Stimulated activated CD4-positive, alpha-beta T cell treated with anti-CD3 and anti-CD28 coated beads, Interleukin-2, amount 100 ng/mL, for 4 hours (primary cell): Measurements from ENCODE around the gene CTSH.
"Not testable (repeated sequence)": the region's sequence is repeated elsewhere in the genome, so short reads cannot be mapped to it uniquely, and the experiment has no call there.

Experiments used
- DNase-seq: peaks from one replicate; pipeline ENCODE4 v3.0.0-alpha.2; 2020; ENCODE audit warnings: low read depth

Gene CTSH

GRCh38 chr15:78880813-78881212 is 64.0 kb downstream of the CTSH start:
- no peak for DNase-seq

GRCh38 chr15:78880242-78880533 is 64.7 kb downstream of the CTSH start:
- no peak for DNase-seq

GRCh38 chr15:78879517-78880241 is 65.2 kb downstream of the CTSH start:
- no peak for DNase-seq

- DNase-seq, result no peak
These were observed 66.5 kb downstream of the CTSH start for GRCh38 chr15:78878356-78878755.

GRCh38 chr15:78876954-78877353 is 67.9 kb downstream of the CTSH start:
- not testable (repeated sequence) for DNase-seq

GRCh38 chr15:78875107-78875914 is 69.5 kb downstream of the CTSH start:
- no peak for DNase-seq

- no peak for DNase-seq
These were observed 70.8 kb downstream of the CTSH start for GRCh38 chr15:78873793-78874765.

- DNase-seq, result peak; percentile 90
These were observed 71.7 kb downstream of the CTSH start for GRCh38 chr15:78872972-78873792.

- peak; percentile 93 for DNase-seq
These were observed 72.5 kb downstream of the CTSH start, which contains the start of gene MORF4L1 for GRCh38 chr15:78872155-78872971. MORF4L1 (plus strand) TSS chr15:78872890; CDS start chr15:78873018, 128 bp downstream.

GRCh38 chr15:78871483-78872127 is 73.2 kb downstream of the CTSH start:
- not testable (repeated sequence) for DNase-seq
